Gastrocnemius medialis (tissue), 4 donors: Measurements from ENCODE around the gene KIAA1549.

Experiments used
- POLR2A ChIP-seq, 2 donors: fragments of 450-650 bp; IDR thresholded peaks; one replicate each; pipeline ENCODE4 v1.6.1; 2017; ENCODE audit warnings: antibody characterized with exemption in 2 of 2, mild to moderate bottlenecking in 2 of 2, moderate library complexity in 2 of 2
- TF ChIP-seq, protein P1 (sequence below), 5 experiments: fragments of 450-650 bp in 3 of 5; fragments of 200-600 bp in 2 of 5; sonication (generic) in 2 of 5; IDR thresholded peaks in 4 of 5; conservative IDR thresholded peaks in 1 of 5; 1 replicate in 4 of 5; 2 replicates in 1 of 5; pipeline ENCODE4 v1.5.1; 2016 to 2019; ENCODE audit warnings: antibody characterized with exemption in 5 of 5, mild to moderate bottlenecking in 3 of 5, moderate library complexity in 3 of 5

DNA sequence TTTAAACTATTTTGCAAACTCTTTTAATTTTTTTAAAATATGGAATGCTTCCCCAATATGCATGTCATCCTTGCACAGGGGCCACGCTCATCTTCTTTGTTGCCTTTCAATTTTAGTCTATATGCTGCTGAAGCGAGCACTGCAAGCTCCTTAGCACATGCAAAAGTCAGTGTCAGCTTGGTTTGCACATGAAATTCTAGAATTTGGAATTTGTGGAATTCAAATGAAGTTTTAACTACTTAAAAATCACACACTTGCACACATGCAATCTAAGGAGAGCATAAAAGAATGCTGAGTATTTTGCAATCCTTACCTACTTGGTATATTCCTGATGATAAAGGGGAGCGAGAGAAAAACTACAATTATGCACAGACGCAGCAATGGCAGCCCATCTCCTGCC is 104.9 kb downstream of the KIAA1549 start:
- TF ChIP-seq, protein P1, sequence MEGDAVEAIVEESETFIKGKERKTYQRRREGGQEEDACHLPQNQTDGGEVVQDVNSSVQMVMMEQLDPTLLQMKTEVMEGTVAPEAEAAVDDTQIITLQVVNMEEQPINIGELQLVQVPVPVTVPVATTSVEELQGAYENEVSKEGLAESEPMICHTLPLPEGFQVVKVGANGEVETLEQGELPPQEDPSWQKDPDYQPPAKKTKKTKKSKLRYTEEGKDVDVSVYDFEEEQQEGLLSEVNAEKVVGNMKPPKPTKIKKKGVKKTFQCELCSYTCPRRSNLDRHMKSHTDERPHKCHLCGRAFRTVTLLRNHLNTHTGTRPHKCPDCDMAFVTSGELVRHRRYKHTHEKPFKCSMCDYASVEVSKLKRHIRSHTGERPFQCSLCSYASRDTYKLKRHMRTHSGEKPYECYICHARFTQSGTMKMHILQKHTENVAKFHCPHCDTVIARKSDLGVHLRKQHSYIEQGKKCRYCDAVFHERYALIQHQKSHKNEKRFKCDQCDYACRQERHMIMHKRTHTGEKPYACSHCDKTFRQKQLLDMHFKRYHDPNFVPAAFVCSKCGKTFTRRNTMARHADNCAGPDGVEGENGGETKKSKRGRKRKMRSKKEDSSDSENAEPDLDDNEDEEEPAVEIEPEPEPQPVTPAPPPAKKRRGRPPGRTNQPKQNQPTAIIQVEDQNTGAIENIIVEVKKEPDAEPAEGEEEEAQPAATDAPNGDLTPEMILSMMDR (IDR thresholded peaks at IDR 0.05 in 4 of 5, conservative IDR thresholded peaks at IDR 0.05 in 1 of 5): no peak
- no peak for TF ChIP-seq POLR2A (IDR thresholded peaks at IDR 0.05)
